Measurements from ENCODE around the gene OTUD5. TPM values are rescaled to one million over a fixed set of nuclear protein-coding genes. Genes with fewer than 3 reads are reported as not detected.

Gene OTUD5
- total RNA-seq, 1 experiment from 2014 or later = 52.6 TPM

DNA sequence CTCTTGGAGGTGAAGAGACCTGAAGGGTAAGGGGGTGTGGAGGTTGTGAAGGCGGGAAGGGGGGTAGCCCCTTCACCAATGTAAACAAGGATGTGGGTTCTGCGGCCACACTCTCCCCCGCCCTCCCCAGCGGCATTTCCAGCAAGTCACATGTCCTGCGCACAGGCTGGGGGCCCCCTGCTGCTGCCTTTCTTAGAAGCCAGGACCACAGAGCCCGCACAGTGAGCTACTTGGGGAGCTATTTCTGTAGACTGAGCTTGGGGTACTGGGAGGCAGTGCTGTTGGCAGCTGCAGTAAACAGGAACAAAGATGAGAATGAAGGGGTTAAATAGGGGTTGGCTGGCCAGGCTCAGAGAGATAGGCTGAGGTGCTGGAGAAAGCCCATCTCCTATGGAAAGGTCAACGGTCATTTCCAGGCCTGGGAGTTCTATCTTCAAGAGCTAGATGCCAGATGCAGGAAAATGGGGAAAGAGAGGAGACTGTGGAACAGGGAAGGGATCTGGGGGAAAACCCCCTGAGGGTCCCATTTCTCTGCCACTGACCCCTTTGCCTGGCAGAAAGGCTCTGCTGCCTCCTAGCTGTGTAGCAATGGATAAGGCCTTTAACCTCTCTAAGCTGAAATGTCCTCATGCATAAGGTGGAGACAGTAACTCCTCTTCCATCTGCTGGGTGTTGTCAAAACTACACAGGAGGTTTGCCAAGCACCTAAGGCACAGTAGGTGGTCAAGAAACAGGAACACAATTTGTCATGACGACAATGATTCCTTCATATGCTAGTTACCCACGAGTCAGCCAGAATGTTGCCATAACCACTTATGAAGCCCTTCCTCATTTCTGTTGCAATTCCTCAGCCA lies 20.1 kb downstream of the OTUD5 start:
- H3K27me3 Mint-ChIP-seq (ENCODE audit: low read depth) = no peaks in the 10 kb centered on the region
- peak overlapping the region; percentile 96 for H3K27ac Mint-ChIP-seq
- CTCF ChIA-PET = interaction anchor here (0.6 to 2.6 kb wide), 13 partner anchors 10 to 289 kb away, joined by 3 to 21 read pairs (median 4); partner anchors contain the start of genes KCND1, PQBP1 and TIMM17B
- peak overlapping the region; percentile 39 for H3K4me3 Mint-ChIP-seq
- ATAC-seq (peak; percentile 85), DNase-seq (ENCODE audit: low spot score) (peak; percentile 47)
- POLR2A ChIA-PET = interaction anchor here (0.5 to 1.4 kb wide), 6 partner anchors 16 to 136 kb away, joined by 3 to 8 read pairs (median 4); partner anchors contain the start of genes HDAC6 and SLC35A2
- TF ChIP-seq FOXK1 (CRISPR knock-in tag; IDR thresholded peaks at IDR 0.05) = 0 out of 2 replicates have a peak, but pooled peaks have one; percentile 22
- TF ChIP-seq, protein P1, sequence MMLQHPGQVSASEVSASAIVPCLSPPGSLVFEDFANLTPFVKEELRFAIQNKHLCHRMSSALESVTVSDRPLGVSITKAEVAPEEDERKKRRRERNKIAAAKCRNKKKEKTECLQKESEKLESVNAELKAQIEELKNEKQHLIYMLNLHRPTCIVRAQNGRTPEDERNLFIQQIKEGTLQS (CRISPR knock-in tag; conservative IDR thresholded peaks at IDR 0.05) = no peak
- TF ChIP-seq, protein P2, sequence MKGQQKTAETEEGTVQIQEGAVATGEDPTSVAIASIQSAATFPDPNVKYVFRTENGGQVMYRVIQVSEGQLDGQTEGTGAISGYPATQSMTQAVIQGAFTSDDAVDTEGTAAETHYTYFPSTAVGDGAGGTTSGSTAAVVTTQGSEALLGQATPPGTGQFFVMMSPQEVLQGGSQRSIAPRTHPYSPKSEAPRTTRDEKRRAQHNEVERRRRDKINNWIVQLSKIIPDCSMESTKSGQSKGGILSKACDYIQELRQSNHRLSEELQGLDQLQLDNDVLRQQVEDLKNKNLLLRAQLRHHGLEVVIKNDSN (CRISPR knock-in tag; IDR thresholded peaks at IDR 0.05) = peak; percentile 70
- H3K4me1 Mint-ChIP-seq = peaks cover 36% of the 10 kb centered on the region
- H3K36me3 Mint-ChIP-seq = peaks cover 27% of the 10 kb centered on the region
- H3K9me3 Mint-ChIP-seq = no peaks in the 10 kb centered on the region; the same call in 1 of the 2 replicates

DNA sequence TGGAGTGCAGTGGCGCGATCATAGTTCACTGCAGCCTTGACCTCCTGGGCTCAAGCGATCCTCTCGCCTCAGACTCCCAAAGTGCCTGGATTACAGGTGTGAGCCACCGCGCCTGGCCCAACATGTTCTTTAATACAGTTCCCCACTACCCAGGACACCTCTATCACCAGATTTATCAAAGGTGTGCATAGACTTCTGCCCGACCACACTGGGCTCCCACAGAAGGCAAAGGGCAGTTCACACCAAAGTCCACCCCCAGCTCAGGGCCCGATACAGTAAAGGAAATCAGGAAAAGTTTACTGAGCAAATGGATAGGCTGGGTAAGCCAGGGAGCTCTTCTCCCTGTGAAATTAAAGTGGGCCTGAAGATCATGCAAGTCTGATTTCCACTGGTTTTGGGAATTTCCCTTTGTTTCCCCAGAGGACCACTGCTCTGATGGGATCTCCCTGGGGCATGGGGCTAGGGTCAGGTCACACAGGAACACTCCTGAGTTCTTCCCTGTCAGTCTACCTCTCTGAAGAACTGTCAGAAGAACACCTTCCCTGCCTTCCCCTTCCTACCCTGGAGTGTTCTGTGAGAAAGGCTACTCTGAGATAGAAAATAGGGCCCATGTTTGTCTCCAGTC lies 20.9 kb downstream of the OTUD5 start:
- peaks cover 30% of the 10 kb centered on the region for H3K4me1 Mint-ChIP-seq
- H3K36me3 Mint-ChIP-seq = peaks cover 25% of the 10 kb centered on the region
- ATAC-seq (no peak), DNase-seq (ENCODE audit: low spot score) (no peak)
- no peaks in the 10 kb centered on the region for H3K27me3 Mint-ChIP-seq (ENCODE audit: low read depth)
- POLR2A ChIA-PET = interaction anchor here (0.5 to 1.4 kb wide), 4 partner anchors 15 to 135 kb away, joined by 4 to 8 read pairs (median 5); partner anchors contain the start of genes HDAC6 and SLC35A2
- no peak overlapping the region; the same call in 1 of the 2 replicates for H3K4me3 Mint-ChIP-seq
- CTCF ChIA-PET = interaction anchor here (0.6 to 2.6 kb wide), 7 partner anchors 9 to 120 kb away, joined by 3 to 21 read pairs (median 4); partner anchors contain the start of gene KCND1
- TF ChIP-seq SMAD3 (CRISPR knock-in tag; IDR thresholded peaks at IDR 0.05; ENCODE audit: borderline replicate concordance) (no peak), ATF1 (CRISPR knock-in tag; IDR thresholded peaks at IDR 0.05) (no peak)
- TF ChIP-seq, protein P3, sequence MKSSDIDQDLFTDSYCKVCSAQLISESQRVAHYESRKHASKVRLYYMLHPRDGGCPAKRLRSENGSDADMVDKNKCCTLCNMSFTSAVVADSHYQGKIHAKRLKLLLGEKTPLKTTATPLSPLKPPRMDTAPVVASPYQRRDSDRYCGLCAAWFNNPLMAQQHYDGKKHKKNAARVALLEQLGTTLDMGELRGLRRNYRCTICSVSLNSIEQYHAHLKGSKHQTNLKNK (CRISPR knock-in tag; IDR thresholded peaks at IDR 0.05) = no peak
- TF ChIP-seq, protein P4, sequence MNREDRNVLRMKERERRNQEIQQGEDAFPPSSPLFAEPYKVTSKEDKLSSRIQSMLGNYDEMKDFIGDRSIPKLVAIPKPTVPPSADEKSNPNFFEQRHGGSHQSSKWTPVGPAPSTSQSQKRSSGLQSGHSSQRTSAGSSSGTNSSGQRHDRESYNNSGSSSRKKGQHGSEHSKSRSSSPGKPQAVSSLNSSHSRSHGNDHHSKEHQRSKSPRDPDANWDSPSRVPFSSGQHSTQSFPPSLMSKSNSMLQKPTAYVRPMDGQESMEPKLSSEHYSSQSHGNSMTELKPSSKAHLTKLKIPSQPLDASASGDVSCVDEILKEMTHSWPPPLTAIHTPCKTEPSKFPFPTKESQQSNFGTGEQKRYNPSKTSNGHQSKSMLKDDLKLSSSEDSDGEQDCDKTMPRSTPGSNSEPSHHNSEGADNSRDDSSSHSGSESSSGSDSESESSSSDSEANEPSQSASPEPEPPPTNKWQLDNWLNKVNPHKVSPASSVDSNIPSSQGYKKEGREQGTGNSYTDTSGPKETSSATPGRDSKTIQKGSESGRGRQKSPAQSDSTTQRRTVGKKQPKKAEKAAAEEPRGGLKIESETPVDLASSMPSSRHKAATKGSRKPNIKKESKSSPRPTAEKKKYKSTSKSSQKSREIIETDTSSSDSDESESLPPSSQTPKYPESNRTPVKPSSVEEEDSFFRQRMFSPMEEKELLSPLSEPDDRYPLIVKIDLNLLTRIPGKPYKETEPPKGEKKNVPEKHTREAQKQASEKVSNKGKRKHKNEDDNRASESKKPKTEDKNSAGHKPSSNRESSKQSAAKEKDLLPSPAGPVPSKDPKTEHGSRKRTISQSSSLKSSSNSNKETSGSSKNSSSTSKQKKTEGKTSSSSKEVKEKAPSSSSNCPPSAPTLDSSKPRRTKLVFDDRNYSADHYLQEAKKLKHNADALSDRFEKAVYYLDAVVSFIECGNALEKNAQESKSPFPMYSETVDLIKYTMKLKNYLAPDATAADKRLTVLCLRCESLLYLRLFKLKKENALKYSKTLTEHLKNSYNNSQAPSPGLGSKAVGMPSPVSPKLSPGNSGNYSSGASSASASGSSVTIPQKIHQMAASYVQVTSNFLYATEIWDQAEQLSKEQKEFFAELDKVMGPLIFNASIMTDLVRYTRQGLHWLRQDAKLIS (CRISPR knock-in tag; IDR thresholded peaks at IDR 0.05; ENCODE audit: borderline replicate concordance) = no peak
- TF ChIP-seq, protein P5, sequence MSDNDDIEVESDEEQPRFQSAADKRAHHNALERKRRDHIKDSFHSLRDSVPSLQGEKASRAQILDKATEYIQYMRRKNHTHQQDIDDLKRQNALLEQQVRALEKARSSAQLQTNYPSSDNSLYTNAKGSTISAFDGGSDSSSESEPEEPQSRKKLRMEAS (CRISPR knock-in tag; IDR thresholded peaks at IDR 0.05) = no peak
- peak overlapping the region; percentile 96 for H3K27ac Mint-ChIP-seq
- H3K9me3 Mint-ChIP-seq = no peaks in the 10 kb centered on the region; the same call in 1 of the 2 replicates

DNA sequence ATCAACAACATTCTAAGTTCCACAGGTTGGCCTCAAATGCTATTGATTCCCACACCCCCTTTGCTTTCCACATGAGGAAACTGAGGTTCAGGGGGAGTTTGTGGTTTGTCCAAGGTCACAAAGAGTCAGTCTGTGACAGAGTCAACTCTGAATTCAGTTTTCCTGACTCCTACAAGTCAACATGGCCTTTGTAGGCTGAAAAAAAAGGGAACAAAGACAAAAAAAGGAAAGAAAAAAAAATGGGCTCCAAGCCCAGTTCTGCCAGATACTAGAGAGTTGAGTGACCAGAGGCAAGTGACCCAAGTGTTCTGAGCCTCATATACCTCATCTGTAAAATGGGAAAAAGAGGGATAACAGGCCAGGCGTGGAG lies 22.1 kb downstream of the OTUD5 start:
- Mint-ChIP-seq H3K27me3 (ENCODE audit: low read depth) (no peaks in the 10 kb centered on the region), H3K36me3 (peaks cover 32% of the 10 kb centered on the region), H3K9me3 (no peaks in the 10 kb centered on the region; the same call in 1 of the 2 replicates), H3K4me1 (peaks cover 28% of the 10 kb centered on the region), H3K4me3 (no peak overlapping the region), H3K27ac (no peak overlapping the region)
- POLR2A ChIA-PET = no interaction called here
- ATAC-seq (no peak), DNase-seq (ENCODE audit: low spot score) (no peak)
- CTCF ChIA-PET = no interaction called here
- no peak for TF ChIP-seq SP1 (CRISPR knock-in tag; conservative IDR thresholded peaks at IDR 0.05)
- no peak for TF ChIP-seq FOXP1 (CRISPR knock-in tag; IDR thresholded peaks at IDR 0.05; ENCODE audit: borderline replicate concordance)
- TF ChIP-seq, protein P6, sequence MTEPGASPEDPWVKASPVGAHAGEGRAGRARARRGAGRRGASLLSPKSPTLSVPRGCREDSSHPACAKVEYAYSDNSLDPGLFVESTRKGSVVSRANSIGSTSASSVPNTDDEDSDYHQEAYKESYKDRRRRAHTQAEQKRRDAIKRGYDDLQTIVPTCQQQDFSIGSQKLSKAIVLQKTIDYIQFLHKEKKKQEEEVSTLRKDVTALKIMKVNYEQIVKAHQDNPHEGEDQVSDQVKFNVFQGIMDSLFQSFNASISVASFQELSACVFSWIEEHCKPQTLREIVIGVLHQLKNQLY (CRISPR knock-in tag; IDR thresholded peaks at IDR 0.05) = no peak
- TF ChIP-seq, protein P7, sequence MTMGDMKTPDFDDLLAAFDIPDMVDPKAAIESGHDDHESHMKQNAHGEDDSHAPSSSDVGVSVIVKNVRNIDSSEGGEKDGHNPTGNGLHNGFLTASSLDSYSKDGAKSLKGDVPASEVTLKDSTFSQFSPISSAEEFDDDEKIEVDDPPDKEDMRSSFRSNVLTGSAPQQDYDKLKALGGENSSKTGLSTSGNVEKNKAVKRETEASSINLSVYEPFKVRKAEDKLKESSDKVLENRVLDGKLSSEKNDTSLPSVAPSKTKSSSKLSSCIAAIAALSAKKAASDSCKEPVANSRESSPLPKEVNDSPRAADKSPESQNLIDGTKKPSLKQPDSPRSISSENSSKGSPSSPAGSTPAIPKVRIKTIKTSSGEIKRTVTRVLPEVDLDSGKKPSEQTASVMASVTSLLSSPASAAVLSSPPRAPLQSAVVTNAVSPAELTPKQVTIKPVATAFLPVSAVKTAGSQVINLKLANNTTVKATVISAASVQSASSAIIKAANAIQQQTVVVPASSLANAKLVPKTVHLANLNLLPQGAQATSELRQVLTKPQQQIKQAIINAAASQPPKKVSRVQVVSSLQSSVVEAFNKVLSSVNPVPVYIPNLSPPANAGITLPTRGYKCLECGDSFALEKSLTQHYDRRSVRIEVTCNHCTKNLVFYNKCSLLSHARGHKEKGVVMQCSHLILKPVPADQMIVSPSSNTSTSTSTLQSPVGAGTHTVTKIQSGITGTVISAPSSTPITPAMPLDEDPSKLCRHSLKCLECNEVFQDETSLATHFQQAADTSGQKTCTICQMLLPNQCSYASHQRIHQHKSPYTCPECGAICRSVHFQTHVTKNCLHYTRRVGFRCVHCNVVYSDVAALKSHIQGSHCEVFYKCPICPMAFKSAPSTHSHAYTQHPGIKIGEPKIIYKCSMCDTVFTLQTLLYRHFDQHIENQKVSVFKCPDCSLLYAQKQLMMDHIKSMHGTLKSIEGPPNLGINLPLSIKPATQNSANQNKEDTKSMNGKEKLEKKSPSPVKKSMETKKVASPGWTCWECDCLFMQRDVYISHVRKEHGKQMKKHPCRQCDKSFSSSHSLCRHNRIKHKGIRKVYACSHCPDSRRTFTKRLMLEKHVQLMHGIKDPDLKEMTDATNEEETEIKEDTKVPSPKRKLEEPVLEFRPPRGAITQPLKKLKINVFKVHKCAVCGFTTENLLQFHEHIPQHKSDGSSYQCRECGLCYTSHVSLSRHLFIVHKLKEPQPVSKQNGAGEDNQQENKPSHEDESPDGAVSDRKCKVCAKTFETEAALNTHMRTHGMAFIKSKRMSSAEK (CRISPR knock-in tag; IDR thresholded peaks at IDR 0.05; ENCODE audit: borderline replicate concordance) = no peak
- no peak for TF ChIP-seq ZNF416 (CRISPR knock-in tag; IDR thresholded peaks at IDR 0.05)
- TF ChIP-seq, protein P8, sequence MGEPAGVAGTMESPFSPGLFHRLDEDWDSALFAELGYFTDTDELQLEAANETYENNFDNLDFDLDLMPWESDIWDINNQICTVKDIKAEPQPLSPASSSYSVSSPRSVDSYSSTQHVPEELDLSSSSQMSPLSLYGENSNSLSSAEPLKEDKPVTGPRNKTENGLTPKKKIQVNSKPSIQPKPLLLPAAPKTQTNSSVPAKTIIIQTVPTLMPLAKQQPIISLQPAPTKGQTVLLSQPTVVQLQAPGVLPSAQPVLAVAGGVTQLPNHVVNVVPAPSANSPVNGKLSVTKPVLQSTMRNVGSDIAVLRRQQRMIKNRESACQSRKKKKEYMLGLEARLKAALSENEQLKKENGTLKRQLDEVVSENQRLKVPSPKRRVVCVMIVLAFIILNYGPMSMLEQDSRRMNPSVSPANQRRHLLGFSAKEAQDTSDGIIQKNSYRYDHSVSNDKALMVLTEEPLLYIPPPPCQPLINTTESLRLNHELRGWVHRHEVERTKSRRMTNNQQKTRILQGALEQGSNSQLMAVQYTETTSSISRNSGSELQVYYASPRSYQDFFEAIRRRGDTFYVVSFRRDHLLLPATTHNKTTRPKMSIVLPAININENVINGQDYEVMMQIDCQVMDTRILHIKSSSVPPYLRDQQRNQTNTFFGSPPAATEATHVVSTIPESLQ (CRISPR knock-in tag; IDR thresholded peaks at IDR 0.05) = no peak
- no peak for TF ChIP-seq ZNF232 (CRISPR knock-in tag; IDR thresholded peaks at IDR 0.05)
